ENCODE data around the gene NOL3.

DNA sequence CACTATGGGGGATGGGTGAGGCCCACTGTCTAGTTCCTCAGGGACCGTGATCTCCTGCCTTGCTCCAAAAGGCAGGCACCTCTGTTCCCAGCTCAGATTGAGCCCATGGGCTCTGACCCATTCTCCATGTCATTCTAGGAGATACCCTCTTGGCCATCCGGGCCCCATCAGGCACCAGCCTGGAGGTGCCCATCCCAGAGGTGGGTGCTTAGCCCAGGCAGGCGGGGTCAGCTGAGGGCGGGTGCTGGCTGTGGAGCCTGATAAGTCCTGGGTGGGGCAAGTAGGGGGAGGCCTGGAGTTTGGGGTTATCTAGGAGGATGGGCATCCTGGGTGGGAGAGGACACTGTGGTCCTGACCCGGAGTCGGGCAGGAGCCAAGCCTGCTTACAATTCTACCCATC is 23.9 kb downstream of the NOL3 start:
- TF ChIP-seq EZH2 (IDR thresholded peaks at IDR 0.05; ENCODE audit: low read depth) = no peak
- TF ChIP-seq, protein P1, sequence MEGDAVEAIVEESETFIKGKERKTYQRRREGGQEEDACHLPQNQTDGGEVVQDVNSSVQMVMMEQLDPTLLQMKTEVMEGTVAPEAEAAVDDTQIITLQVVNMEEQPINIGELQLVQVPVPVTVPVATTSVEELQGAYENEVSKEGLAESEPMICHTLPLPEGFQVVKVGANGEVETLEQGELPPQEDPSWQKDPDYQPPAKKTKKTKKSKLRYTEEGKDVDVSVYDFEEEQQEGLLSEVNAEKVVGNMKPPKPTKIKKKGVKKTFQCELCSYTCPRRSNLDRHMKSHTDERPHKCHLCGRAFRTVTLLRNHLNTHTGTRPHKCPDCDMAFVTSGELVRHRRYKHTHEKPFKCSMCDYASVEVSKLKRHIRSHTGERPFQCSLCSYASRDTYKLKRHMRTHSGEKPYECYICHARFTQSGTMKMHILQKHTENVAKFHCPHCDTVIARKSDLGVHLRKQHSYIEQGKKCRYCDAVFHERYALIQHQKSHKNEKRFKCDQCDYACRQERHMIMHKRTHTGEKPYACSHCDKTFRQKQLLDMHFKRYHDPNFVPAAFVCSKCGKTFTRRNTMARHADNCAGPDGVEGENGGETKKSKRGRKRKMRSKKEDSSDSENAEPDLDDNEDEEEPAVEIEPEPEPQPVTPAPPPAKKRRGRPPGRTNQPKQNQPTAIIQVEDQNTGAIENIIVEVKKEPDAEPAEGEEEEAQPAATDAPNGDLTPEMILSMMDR (conservative IDR thresholded peaks at IDR 0.05) = no peak

Measured in PC-9 (cell line).